K562 (cell line): Measurements from ENCODE around the gene PPFIA3. TPM values are rescaled to one million over a fixed set of nuclear protein-coding genes. Genes with fewer than 3 reads are reported as not detected.

Experiments
- BRD4 ChIP-seq: fragments of 200-600 bp; sonication (generic); IDR thresholded peaks from 2 replicates; pipeline ENCODE4 v1.6.1; 2017; ENCODE audit warnings: inconsistent platforms
- CHD1 ChIP-seq: fragments of 200-600 bp; sonication (generic); IDR thresholded peaks from one replicate; pipeline ENCODE4 v1.6.1; 2012; ENCODE audit warnings: mild to moderate bottlenecking, moderate library complexity, low read length, inconsistent platforms
- DPF2 ChIP-seq: fragments of 450-650 bp; IDR thresholded peaks from 2 replicates; pipeline ENCODE4 v1.6.1; 2016
- GATAD2B ChIP-seq: fragments of 450-650 bp; IDR thresholded peaks from 2 replicates; pipeline ENCODE4 v1.6.1; 2017; ENCODE audit warnings: mild to moderate bottlenecking, borderline replicate concordance
- MYNN ChIP-seq, 2 experiments: sonication (generic); formaldehyde crosslinking in 1 of 2; IDR thresholded peaks; 2 replicates each; pipeline versions ENCODE4 v1.5.0 to v1.6.1; 2016 to 2020; ENCODE audit warnings: antibody characterized with exemption in 1 of 2, missing genetic modification reagents in 1 of 2
- SRSF3 ChIP-seq: fragments of 200-400 bp; formaldehyde crosslinking; IDR thresholded peaks from 2 replicates; pipeline ENCODE4 v1.6.1; 2016; ENCODE audit warnings: mild to moderate bottlenecking, low read length, moderate library complexity; ENCODE audit not compliant: insufficient read depth
- ZNF24 ChIP-seq: fragments of 450-650 bp; IDR thresholded peaks from 2 replicates; pipeline ENCODE4 v1.6.1; 2016
- polyA plus RNA-seq, 8 experiments: library from polyadenylated mRNA; depleted of rRNA in 4 of 8; stranded (reverse) in 5 of 8; unstranded in 3 of 8; fragments of >200 nt; fragmentation: Nextera tagmentation in 2 of 8; fragmentation: Illumina TruSeq in 1 of 8; extraction: Ambion mirVana in 2 of 8; extraction: Trizol in 1 of 8; gene quantifications; 2 replicates each; pipeline versions ENCODE4 v1.2.1 to v1.2.3, GENCODE V29; 2011 to 2014; ENCODE audit warnings: inconsistent platforms in 1 of 8, missing spikeins in 1 of 8
- total RNA-seq, 7 experiments: library from RNA; depleted of rRNA in 6 of 7; stranded (reverse); fragments of >200 nt in 6 of 7; fragmentation: Illumina TruSeq in 2 of 7; extraction: Trizol in 2 of 7; gene quantifications; 2 replicates each; pipeline versions ENCODE4 v1.2.1 to v1.2.3, GENCODE V29; 2011 to 2021; ENCODE audit warnings: low replicate concordance in 1 of 7
- TF ChIP-seq, protein P1 (sequence below): fragments of 450-650 bp; formaldehyde crosslinking; conservative IDR thresholded peaks from 2 replicates; pipeline ENCODE4 v1.4.0; 2022; ENCODE audit warnings: mild to moderate bottlenecking, missing genetic modification characterization
- TF ChIP-seq, protein P2 (sequence below): fragments of 450-650 bp; IDR thresholded peaks from 2 replicates; pipeline ENCODE4 v1.7.1; 2018; ENCODE audit warnings: mild to moderate bottlenecking, low read depth; ENCODE audit not compliant: partially characterized antibody

The PPFIA3 gene
- total and polyA plus RNA-seq, 9 of the 15 experiments (the other 6 are each of a cell fraction or from before 2014, with no cell fraction given), result 0.10 to 53.0 (median 17.6) TPM

- TF ChIP-seq, protein P1, sequence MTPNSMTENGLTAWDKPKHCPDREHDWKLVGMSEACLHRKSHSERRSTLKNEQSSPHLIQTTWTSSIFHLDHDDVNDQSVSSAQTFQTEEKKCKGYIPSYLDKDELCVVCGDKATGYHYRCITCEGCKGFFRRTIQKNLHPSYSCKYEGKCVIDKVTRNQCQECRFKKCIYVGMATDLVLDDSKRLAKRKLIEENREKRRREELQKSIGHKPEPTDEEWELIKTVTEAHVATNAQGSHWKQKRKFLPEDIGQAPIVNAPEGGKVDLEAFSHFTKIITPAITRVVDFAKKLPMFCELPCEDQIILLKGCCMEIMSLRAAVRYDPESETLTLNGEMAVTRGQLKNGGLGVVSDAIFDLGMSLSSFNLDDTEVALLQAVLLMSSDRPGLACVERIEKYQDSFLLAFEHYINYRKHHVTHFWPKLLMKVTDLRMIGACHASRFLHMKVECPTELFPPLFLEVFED (CRISPR knock-in tag), result 0 out of 2 replicates have a peak, but pooled peaks have one; percentile 23
- TF ChIP-seq MYNN (IDR thresholded peaks at IDR 0.05), result no peak
- no peak for TF ChIP-seq MYNN (CRISPR knock-in tag; IDR thresholded peaks at IDR 0.05)
- TF ChIP-seq GATAD2B, result no peak
- TF ChIP-seq DPF2, result peak; percentile 52; the same call in 1 of the 2 replicates
- no peak for TF ChIP-seq BRD4
- no peak for TF ChIP-seq CHD1
- TF ChIP-seq SRSF3, result no peak
- TF ChIP-seq, protein P2, sequence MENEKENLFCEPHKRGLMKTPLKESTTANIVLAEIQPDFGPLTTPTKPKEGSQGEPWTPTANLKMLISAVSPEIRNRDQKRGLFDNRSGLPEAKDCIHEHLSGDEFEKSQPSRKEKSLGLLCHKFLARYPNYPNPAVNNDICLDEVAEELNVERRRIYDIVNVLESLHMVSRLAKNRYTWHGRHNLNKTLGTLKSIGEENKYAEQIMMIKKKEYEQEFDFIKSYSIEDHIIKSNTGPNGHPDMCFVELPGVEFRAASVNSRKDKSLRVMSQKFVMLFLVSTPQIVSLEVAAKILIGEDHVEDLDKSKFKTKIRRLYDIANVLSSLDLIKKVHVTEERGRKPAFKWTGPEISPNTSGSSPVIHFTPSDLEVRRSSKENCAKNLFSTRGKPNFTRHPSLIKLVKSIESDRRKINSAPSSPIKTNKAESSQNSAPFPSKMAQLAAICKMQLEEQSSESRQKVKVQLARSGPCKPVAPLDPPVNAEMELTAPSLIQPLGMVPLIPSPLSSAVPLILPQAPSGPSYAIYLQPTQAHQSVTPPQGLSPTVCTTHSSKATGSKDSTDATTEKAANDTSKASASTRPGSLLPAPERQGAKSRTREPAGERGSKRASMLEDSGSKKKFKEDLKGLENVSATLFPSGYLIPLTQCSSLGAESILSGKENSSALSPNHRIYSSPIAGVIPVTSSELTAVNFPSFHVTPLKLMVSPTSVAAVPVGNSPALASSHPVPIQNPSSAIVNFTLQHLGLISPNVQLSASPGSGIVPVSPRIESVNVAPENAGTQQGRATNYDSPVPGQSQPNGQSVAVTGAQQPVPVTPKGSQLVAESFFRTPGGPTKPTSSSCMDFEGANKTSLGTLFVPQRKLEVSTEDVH, result no peak
- TF ChIP-seq ZNF24, result no peak
Observed at GRCh38 chr19:49128545-49129237, 9.3 kb downstream of the PPFIA3 start (continued).
